Neural progenitor cell (in vitro differentiated cells): ENCODE results near the gene TSPAN15. TPM values are rescaled to one million over a fixed set of nuclear protein-coding genes. Genes with fewer than 3 reads are reported as not detected.

Source experiments
- DNase-seq: peaks from one replicate; pipeline ENCODE4 v3.0.0-alpha.2; 2016; ENCODE audit warnings: low spot score
- H2AFZ ChIP-seq: fragments of 200-600 bp; sonication (generic); replicated peaks from 2 replicates; pipeline ENCODE4 v1.6.1; 2016; ENCODE audit warnings: antibody characterized with exemption
- H3F3A ChIP-seq: fragments of 200-600 bp; sonication (generic); 2 replicates; pipeline ENCODE4 v1.6.1; 2016; ENCODE audit warnings: antibody characterized with exemption, low read depth
- H3K27ac ChIP-seq: fragments of 200-600 bp; sonication (generic); 2 replicates; pipeline ENCODE4 v1.5.1; 2016; ENCODE audit warnings: mild to moderate bottlenecking
- H3K27me3 ChIP-seq: fragments of 200-600 bp; sonication (generic); 2 replicates; pipeline ENCODE4 v1.6.1; 2016; ENCODE audit warnings: mild to moderate bottlenecking, moderate library complexity
- H3K36me3 ChIP-seq: fragments of 200-600 bp; sonication (generic); 2 replicates; pipeline ENCODE4 v1.5.1; 2016
- H3K4me1 ChIP-seq: fragments of 200-600 bp; sonication (generic); 2 replicates; pipeline ENCODE4 v1.6.1; 2016; ENCODE audit warnings: mixed run types
- H3K4me2 ChIP-seq: fragments of 200-600 bp; sonication (generic); 2 replicates; pipeline ENCODE4 v1.6.1; 2016
- H3K4me3 ChIP-seq: fragments of 200-600 bp; sonication (generic); 2 replicates; pipeline ENCODE4 v1.5.1; 2016
- H3K79me2 ChIP-seq: fragments of 200-600 bp; sonication (generic); 2 replicates; pipeline ENCODE4 v1.6.1; 2016; ENCODE audit warnings: low read depth
- H3K9ac ChIP-seq: fragments of 200-600 bp; sonication (generic); 2 replicates; pipeline ENCODE4 v1.6.1; 2016
- H3K9me3 ChIP-seq: fragments of 200-600 bp; sonication (generic); 2 replicates; pipeline ENCODE4 v1.5.1; 2016; ENCODE audit warnings: low read depth
- H4K20me1 ChIP-seq: fragments of 200-600 bp; sonication (generic); 2 replicates; pipeline ENCODE4 v1.6.1; 2016; ENCODE audit warnings: low read depth
- H3K27ac Mint-ChIP-seq: 3 replicates; pipeline ENCODE4 v1.8.0; 2021; ENCODE audit warnings: mixed read lengths
- H3K27me3 Mint-ChIP-seq: 2 replicates; pipeline ENCODE4 v1.8.0; 2022; ENCODE audit warnings: low read depth, mild to moderate bottlenecking, inconsistent platforms, moderate library complexity, mixed read lengths; ENCODE audit not compliant: insufficient read depth
- H3K36me3 Mint-ChIP-seq: 3 replicates; pipeline ENCODE4 v1.8.0; 2021; ENCODE audit warnings: mixed read lengths
- H3K4me1 Mint-ChIP-seq: 3 replicates; pipeline ENCODE4 v1.8.0; 2021; ENCODE audit warnings: mixed read lengths
- H3K4me3 Mint-ChIP-seq: 3 replicates; pipeline ENCODE4 v1.8.0; 2021; ENCODE audit warnings: mild to moderate bottlenecking, moderate library complexity, mixed read lengths
- H3K9me3 Mint-ChIP-seq: 3 replicates; pipeline ENCODE4 v1.8.0; 2020; ENCODE audit warnings: mixed read lengths
- EZH2 ChIP-seq: fragments of 200-600 bp; sonication (generic); IDR thresholded peaks from 2 replicates; pipeline ENCODE4 v1.6.1; 2017; ENCODE audit warnings: antibody characterized with exemption, mild to moderate bottlenecking, moderate library complexity
- EZH2phosphoT487 ChIP-seq: fragments of 200-600 bp; sonication (generic); IDR thresholded peaks from 2 replicates; pipeline ENCODE4 v1.6.1; 2017; ENCODE audit warnings: antibody characterized with exemption
- total RNA-seq: library from RNA; depleted of rRNA; stranded (reverse); fragments of >200 nt; gene quantifications from 2 replicates; pipeline ENCODE4 v1.2.3, GENCODE V29; 2015; ENCODE audit warnings: low replicate concordance
- TF ChIP-seq, protein P1 (sequence below): fragments of 200-600 bp; sonication (generic); IDR thresholded peaks from 2 replicates; pipeline ENCODE4 v1.5.1; 2017; ENCODE audit warnings: antibody characterized with exemption, mild to moderate bottlenecking

Gene TSPAN15
- total RNA-seq, 1 donor from 2014 or later = 6.8 TPM

- H3K79me2 ChIP-seq = no peaks in the 10 kb centered on the region
- no peak overlapping the region for H2AFZ ChIP-seq
- peaks cover 9% of the 10 kb centered on the region for H3K36me3 Mint-ChIP-seq
- no peaks in the 10 kb centered on the region for H3K4me1 ChIP-seq
- H3K4me3 Mint-ChIP-seq = no peak overlapping the region
- H3K9me3 ChIP-seq = peaks cover 12% of the 10 kb centered on the region
- no peaks in the 10 kb centered on the region for H3K4me1 Mint-ChIP-seq
- no peaks in the 10 kb centered on the region for H4K20me1 ChIP-seq
- H3K4me3 ChIP-seq = no peak overlapping the region
- no peak overlapping the region for H3K4me2 ChIP-seq
- H3K36me3 ChIP-seq = no peaks in the 10 kb centered on the region
- H3K27me3 Mint-ChIP-seq = peaks cover 22% of the 10 kb centered on the region
- H3F3A ChIP-seq = no peaks in the 10 kb centered on the region
- no peak overlapping the region for H3K27ac Mint-ChIP-seq
- DNase-seq = no peak
- peaks cover 43% of the 10 kb centered on the region for H3K9me3 Mint-ChIP-seq
- peaks cover 82% of the 10 kb centered on the region for H3K27me3 ChIP-seq
- TF ChIP-seq EZH2phosphoT487 (no peak), EZH2 (no peak)
- TF ChIP-seq, protein P1, sequence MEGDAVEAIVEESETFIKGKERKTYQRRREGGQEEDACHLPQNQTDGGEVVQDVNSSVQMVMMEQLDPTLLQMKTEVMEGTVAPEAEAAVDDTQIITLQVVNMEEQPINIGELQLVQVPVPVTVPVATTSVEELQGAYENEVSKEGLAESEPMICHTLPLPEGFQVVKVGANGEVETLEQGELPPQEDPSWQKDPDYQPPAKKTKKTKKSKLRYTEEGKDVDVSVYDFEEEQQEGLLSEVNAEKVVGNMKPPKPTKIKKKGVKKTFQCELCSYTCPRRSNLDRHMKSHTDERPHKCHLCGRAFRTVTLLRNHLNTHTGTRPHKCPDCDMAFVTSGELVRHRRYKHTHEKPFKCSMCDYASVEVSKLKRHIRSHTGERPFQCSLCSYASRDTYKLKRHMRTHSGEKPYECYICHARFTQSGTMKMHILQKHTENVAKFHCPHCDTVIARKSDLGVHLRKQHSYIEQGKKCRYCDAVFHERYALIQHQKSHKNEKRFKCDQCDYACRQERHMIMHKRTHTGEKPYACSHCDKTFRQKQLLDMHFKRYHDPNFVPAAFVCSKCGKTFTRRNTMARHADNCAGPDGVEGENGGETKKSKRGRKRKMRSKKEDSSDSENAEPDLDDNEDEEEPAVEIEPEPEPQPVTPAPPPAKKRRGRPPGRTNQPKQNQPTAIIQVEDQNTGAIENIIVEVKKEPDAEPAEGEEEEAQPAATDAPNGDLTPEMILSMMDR = no peak
- H3K27ac ChIP-seq = no peak overlapping the region
- H3K9ac ChIP-seq = no peak overlapping the region
Measured at GRCh38 chr10:69537449-69537848, 86.2 kb downstream of the TSPAN15 start.

GRCh38 chr10:69538461-69538860, 87.2 kb downstream of the TSPAN15 start:
- Mint-ChIP-seq H3K27ac (no peak overlapping the region), H3K9me3 (peaks cover 46% of the 10 kb centered on the region), H3K4me3 (no peak overlapping the region), H3K36me3 (peaks cover 9% of the 10 kb centered on the region), H3K4me1 (peaks cover 4% of the 10 kb centered on the region), H3K27me3 (peaks cover 30% of the 10 kb centered on the region)
- TF ChIP-seq, protein P1 = no peak
- TF ChIP-seq EZH2 (no peak), EZH2phosphoT487 (no peak)
- peaks cover 8% of the 10 kb centered on the region for H3F3A ChIP-seq
- no peaks in the 10 kb centered on the region for H3K36me3 ChIP-seq
- H3K27ac ChIP-seq = no peak overlapping the region
- H3K9ac ChIP-seq = no peak overlapping the region
- peaks cover 4% of the 10 kb centered on the region for H3K4me1 ChIP-seq
- no peak overlapping the region for H3K4me3 ChIP-seq
- no peak overlapping the region for H2AFZ ChIP-seq
- H3K27me3 ChIP-seq = peaks cover 82% of the 10 kb centered on the region
- H3K4me2 ChIP-seq = no peak overlapping the region
- H3K9me3 ChIP-seq = peaks cover 12% of the 10 kb centered on the region
- DNase-seq = no peak
- no peaks in the 10 kb centered on the region for H3K79me2 ChIP-seq
- no peaks in the 10 kb centered on the region for H4K20me1 ChIP-seq

GRCh38 chr10:69541463-69541862, 90.2 kb downstream of the TSPAN15 start:
- Mint-ChIP-seq H3K27ac (no peak overlapping the region), H3K4me3 (no peak overlapping the region), H3K4me1 (peaks cover 14% of the 10 kb centered on the region), H3K27me3 (peaks cover 37% of the 10 kb centered on the region), H3K36me3 (peaks cover 9% of the 10 kb centered on the region), H3K9me3 (peaks cover 53% of the 10 kb centered on the region)
- Histone ChIP-seq H3K4me2 (no peak overlapping the region), H3K4me1 (peaks cover 15% of the 10 kb centered on the region), H3K9ac (no peak overlapping the region), H4K20me1 (peaks cover 8% of the 10 kb centered on the region), H3K27ac (no peak overlapping the region), H3K36me3 (no peaks in the 10 kb centered on the region), H3F3A (peaks cover 17% of the 10 kb centered on the region), H3K4me3 (no peak overlapping the region), H2AFZ (no peak overlapping the region), H3K27me3 (peaks cover 84% of the 10 kb centered on the region), H3K9me3 (peaks cover 12% of the 10 kb centered on the region), H3K79me2 (no peaks in the 10 kb centered on the region)
- TF ChIP-seq EZH2phosphoT487 = no peak
- no peak for TF ChIP-seq EZH2
- TF ChIP-seq, protein P1 = no peak
- no peak for DNase-seq
